PC-3 (cell line): Measurements from ENCODE around the gene MED14.

Source experiments
- CTCF ChIP-seq: fragments of 300-600 bp; sonication (generic); conservative IDR thresholded peaks from 2 replicates; pipeline ENCODE4 v1.5.1; 2017; ENCODE audit warnings: antibody characterized with exemption, low read depth, mild to moderate bottlenecking, low read length
- EZH2phosphoT487 ChIP-seq: fragments of 300-600 bp; sonication (generic); IDR thresholded peaks from 2 replicates; pipeline ENCODE4 v1.6.1; 2018; ENCODE audit warnings: mild to moderate bottlenecking, antibody characterized with exemption, low read length, borderline replicate concordance

DNA sequence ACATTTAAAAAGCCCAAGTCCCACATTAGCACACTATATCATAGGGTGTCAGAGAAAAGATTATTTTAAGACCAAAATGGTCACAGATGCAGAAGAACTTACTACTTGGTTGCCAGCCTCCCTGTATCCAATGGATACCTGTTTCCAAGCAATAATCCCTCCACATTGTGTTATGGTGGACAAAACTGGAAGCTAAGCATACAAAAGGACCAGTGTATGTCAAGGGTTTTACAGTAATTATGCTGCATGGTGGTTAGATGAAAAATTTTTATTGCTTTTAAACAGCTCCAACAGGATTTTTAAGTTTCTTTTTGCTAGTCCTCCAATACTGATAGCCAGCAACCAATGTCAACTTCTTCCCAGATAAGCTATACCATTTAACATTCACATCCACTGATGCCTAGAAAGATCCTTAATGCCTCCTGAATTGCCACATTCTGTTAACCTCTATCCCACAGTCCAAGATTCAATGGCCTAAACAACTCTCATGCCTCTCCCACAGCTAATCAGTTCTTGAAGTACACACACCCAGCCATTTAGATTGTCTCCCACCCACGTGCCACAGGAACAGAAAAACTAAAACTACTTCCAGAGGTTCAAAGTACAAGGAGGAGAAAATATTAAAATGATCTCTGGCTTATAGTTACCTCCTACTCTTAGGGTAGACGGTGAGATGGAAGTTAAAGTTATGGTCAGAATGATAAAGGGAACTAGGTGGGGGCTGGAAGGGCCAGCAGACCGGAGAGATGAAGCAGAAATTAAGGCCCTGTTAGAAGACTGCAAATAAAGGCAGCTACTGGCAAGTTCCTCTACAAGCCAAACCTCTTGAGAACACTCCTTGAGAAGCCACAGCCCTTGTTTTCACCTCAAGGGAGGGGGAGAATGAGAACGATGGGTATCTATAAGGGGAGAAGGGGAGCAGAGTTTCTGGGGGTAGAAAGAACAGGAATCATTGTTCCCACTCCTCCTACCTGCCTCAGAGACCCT is 5.5 kb downstream of the MED14 start:
- TF ChIP-seq CTCF (no peak), EZH2phosphoT487 (no peak)
